Measurements from ENCODE around the gene CRYGN. TPM values are rescaled to one million over a fixed set of nuclear protein-coding genes. Genes with fewer than 3 reads are reported as not detected.

The CRYGN gene
- total RNA-seq, 1 donor from 2014 or later: 2.5 TPM

DNA sequence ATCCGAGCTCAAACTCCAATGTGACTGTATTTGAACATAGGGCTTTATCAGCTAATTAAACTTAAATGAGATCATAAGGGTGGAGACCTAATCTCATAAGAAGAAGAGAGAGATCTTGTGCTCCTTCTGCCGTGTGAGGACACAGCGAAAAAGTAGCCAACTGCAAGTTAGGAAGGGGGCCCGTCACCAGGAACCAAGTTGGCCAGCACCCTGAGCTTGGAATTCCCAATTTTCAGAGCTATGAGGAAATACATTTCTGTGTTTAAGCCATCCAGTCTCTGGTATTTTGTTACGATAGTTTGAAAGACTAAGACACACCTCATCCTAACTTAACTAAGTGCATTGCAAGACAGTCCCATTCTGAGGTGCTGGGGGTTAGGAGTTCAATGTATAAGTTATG, 16.0 kb downstream of the CRYGN start:
- H3K4me3 Mint-ChIP-seq (ENCODE audit: low read depth): no peak overlapping the region
- H3K27me3 Mint-ChIP-seq: no peaks in the 10 kb centered on the region
- no peak overlapping the region for H3K27ac Mint-ChIP-seq
- H3K4me1 Mint-ChIP-seq (ENCODE audit: low read depth): peaks cover 22% of the 10 kb centered on the region
- TF ChIP-seq, protein P1, sequence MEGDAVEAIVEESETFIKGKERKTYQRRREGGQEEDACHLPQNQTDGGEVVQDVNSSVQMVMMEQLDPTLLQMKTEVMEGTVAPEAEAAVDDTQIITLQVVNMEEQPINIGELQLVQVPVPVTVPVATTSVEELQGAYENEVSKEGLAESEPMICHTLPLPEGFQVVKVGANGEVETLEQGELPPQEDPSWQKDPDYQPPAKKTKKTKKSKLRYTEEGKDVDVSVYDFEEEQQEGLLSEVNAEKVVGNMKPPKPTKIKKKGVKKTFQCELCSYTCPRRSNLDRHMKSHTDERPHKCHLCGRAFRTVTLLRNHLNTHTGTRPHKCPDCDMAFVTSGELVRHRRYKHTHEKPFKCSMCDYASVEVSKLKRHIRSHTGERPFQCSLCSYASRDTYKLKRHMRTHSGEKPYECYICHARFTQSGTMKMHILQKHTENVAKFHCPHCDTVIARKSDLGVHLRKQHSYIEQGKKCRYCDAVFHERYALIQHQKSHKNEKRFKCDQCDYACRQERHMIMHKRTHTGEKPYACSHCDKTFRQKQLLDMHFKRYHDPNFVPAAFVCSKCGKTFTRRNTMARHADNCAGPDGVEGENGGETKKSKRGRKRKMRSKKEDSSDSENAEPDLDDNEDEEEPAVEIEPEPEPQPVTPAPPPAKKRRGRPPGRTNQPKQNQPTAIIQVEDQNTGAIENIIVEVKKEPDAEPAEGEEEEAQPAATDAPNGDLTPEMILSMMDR (IDR thresholded peaks at IDR 0.05; ENCODE audit: unreplicated experiment): no peak
- H3K36me3 Mint-ChIP-seq (ENCODE audit: insufficient read depth): peaks cover 6% of the 10 kb centered on the region
- peaks cover 9% of the 10 kb centered on the region for H3K9me3 Mint-ChIP-seq (ENCODE audit: low read depth)
- no peak for DNase-seq (ENCODE audit: low spot score, unreplicated experiment)

DNA sequence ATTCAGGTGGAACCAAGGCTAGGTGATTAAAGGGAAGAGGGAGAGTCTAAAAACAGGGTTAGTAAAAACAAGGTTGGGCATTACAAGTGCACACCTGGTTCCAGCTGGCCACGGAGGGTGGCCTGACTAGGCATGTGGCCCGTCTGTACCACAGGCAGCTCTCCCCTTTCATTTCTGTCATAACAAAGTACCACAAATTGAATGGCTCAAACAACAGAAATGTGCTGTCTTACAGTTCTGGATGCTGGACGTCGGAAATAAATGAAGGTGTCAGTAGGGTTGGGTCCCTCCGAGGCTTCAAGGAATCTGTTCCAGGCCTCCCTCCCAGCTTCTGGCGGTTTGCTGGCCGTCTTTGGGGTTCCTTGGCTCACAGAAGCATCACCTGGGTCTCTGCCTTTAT, 16.7 kb downstream of the CRYGN start:
- peak overlapping the region; percentile 37 for H3K27ac Mint-ChIP-seq
- DNase-seq (ENCODE audit: low spot score, unreplicated experiment): no peak
- peaks cover 6% of the 10 kb centered on the region for H3K36me3 Mint-ChIP-seq (ENCODE audit: insufficient read depth)
- TF ChIP-seq, protein P1 (IDR thresholded peaks at IDR 0.05; ENCODE audit: unreplicated experiment): no peak
- H3K27me3 Mint-ChIP-seq: no peaks in the 10 kb centered on the region
- peaks cover 15% of the 10 kb centered on the region for H3K4me1 Mint-ChIP-seq (ENCODE audit: low read depth)
- H3K4me3 Mint-ChIP-seq (ENCODE audit: low read depth): no peak overlapping the region
- H3K9me3 Mint-ChIP-seq (ENCODE audit: low read depth): peaks cover 11% of the 10 kb centered on the region

DNA sequence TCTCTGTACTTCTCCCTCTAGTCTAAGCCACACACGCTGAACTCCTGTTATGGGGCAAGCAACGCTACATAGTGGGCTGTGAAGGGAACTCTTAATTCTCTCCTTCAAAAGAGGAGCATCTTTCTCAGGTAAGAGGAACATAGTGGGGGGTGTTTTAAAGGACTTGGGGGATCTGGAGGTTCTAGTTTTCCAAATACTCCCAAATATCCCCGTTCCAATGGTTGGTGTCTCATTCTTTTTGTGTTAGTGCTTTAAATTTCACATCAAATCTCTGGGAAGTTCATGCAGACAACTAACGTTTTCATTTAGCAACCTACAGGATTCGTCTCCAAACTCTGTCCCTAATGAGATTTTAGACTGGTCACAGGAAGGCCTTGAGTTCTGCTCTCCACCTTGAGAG, 17.7 kb downstream of the CRYGN start:
- no peak overlapping the region for H3K4me3 Mint-ChIP-seq (ENCODE audit: low read depth)
- TF ChIP-seq, protein P1 (IDR thresholded peaks at IDR 0.05; ENCODE audit: unreplicated experiment): no peak
- DNase-seq (ENCODE audit: low spot score, unreplicated experiment): no peak
- H3K4me1 Mint-ChIP-seq (ENCODE audit: low read depth): peaks cover 8% of the 10 kb centered on the region
- no peaks in the 10 kb centered on the region for H3K27me3 Mint-ChIP-seq
- H3K36me3 Mint-ChIP-seq (ENCODE audit: insufficient read depth): peaks cover 5% of the 10 kb centered on the region
- H3K9me3 Mint-ChIP-seq (ENCODE audit: low read depth): peaks cover 13% of the 10 kb centered on the region
- no peak overlapping the region for H3K27ac Mint-ChIP-seq

DNA sequence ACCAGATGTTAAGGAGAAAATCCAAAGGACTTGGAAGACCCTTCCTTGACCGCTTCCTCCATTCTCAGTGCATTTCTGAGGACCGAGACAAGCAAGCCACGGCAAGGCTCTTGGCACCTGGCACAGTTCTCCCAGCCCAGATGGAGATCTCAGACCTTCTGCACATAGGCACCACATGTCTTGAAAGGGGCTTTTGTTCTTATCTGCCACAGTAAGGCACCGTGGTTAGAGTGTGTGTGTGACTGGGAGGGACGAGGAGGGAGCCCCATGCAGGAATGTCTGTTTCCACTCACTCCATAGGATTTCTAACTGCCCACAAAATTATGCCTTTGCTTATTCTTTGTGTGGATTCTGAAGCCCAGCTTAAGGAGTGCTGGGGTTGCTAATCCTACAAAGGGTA, 19.8 kb downstream of the CRYGN start:
- H3K9me3 Mint-ChIP-seq (ENCODE audit: low read depth): peaks cover 13% of the 10 kb centered on the region
- H3K4me3 Mint-ChIP-seq (ENCODE audit: low read depth): no peak overlapping the region
- H3K4me1 Mint-ChIP-seq (ENCODE audit: low read depth): peaks cover 8% of the 10 kb centered on the region
- peaks cover 5% of the 10 kb centered on the region for H3K36me3 Mint-ChIP-seq (ENCODE audit: insufficient read depth)
- DNase-seq (ENCODE audit: low spot score, unreplicated experiment): no peak
- peaks cover 7% of the 10 kb centered on the region for H3K27me3 Mint-ChIP-seq
- H3K27ac Mint-ChIP-seq: no peak overlapping the region
- TF ChIP-seq, protein P1 (IDR thresholded peaks at IDR 0.05; ENCODE audit: unreplicated experiment): no peak

DNA sequence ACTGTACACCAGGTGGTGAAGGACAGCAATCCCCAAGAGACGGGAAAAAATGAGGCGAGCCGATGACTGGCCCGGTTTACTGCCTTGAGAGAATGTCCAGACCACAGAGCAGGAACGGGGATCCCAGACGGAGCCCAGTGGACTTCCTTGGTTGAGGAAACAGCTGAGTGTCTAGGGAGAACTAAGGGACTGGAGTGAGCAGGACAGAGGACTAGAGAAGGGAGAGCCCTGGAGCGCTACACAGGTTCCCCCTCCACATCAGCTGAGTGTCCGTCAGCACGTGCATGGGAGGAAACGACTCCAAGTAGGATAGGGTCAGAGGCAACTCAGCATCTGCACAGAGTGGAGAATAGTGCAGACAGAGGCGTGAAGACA, 23.0 kb downstream of the CRYGN start:
- no peak overlapping the region for H3K4me3 Mint-ChIP-seq (ENCODE audit: low read depth)
- H3K9me3 Mint-ChIP-seq (ENCODE audit: low read depth): peaks cover 9% of the 10 kb centered on the region
- TF ChIP-seq, protein P1 (IDR thresholded peaks at IDR 0.05; ENCODE audit: unreplicated experiment): no peak
- peaks cover 22% of the 10 kb centered on the region for H3K27me3 Mint-ChIP-seq
- no peak for DNase-seq (ENCODE audit: low spot score, unreplicated experiment)
- no peak overlapping the region for H3K27ac Mint-ChIP-seq
- peaks cover 4% of the 10 kb centered on the region for H3K36me3 Mint-ChIP-seq (ENCODE audit: insufficient read depth)
- H3K4me1 Mint-ChIP-seq (ENCODE audit: low read depth): no peaks in the 10 kb centered on the region
